Measurements from ENCODE around the gene LYSMD3.

- TF ChIP-seq CTCF (IDR thresholded peaks at IDR 0.05; ENCODE audit: low read length) (no peak), EZH2 (IDR thresholded peaks at IDR 0.05; ENCODE audit: borderline replicate concordance, low read length) (no peak)
Observed at GRCh38 chr5:90480699-90481098, 48.7 kb downstream of the LYSMD3 start.
